OCI-LY1 (cell line): ENCODE measurements around the gene ARHGAP21.

Experiments
- CTCF ChIP-seq: fragments of 200-600 bp; sonication (generic), shearing (Covaris generic); IDR thresholded peaks from 2 replicates; pipeline ENCODE4 v1.5.1; 2017; ENCODE audit warnings: mild to moderate bottlenecking, antibody characterized with exemption, low read length, moderate library complexity, mixed read lengths
- EZH2 ChIP-seq: fragments of 200-600 bp; sonication (generic), shearing (Covaris generic); IDR thresholded peaks from 2 replicates; pipeline ENCODE4 v1.8.0; 2017; ENCODE audit warnings: borderline replicate concordance, mixed run types, mild to moderate bottlenecking, antibody characterized with exemption, low read length, moderate library complexity, mixed read lengths

- TF ChIP-seq CTCF, result no peak
- no peak for TF ChIP-seq EZH2
Measured at GRCh38 chr10:24713086-24713485, 10.6 kb downstream of the ARHGAP21 start.
